Muscle of leg (tissue), 11 donors: ENCODE data around the gene FAM163B. TPM values are rescaled to one million over a fixed set of nuclear protein-coding genes. Genes with fewer than 3 reads are reported as not detected.

ENCODE experiments used
- DNase-seq: peaks from one replicate; pipeline ENCODE4 v3.0.0; 2013
- H3K27ac ChIP-seq: one replicate; pipeline ENCODE4 v1.5.1; 2013; ENCODE audit warnings: mild to moderate bottlenecking, low read length, control low read depth
- H3K27me3 ChIP-seq: one replicate; pipeline ENCODE4 v1.6.1; 2013; ENCODE audit warnings: low read length; ENCODE audit not compliant: control insufficient read depth, insufficient read depth
- H3K36me3 ChIP-seq: one replicate; pipeline ENCODE4 v1.6.1; 2013; ENCODE audit warnings: low read length; ENCODE audit not compliant: control insufficient read depth, insufficient read depth
- H3K4me1 ChIP-seq: one replicate; pipeline ENCODE4 v1.6.1; 2013; ENCODE audit warnings: low read length; ENCODE audit not compliant: control insufficient read depth, insufficient read depth
- H3K4me3 ChIP-seq: one replicate; pipeline ENCODE4 v1.5.1; 2013; ENCODE audit warnings: low read length, control low read depth
- H3K9me3 ChIP-seq: replicated peaks from 2 replicates; pipeline ENCODE4 v1.6.1; 2013; ENCODE audit warnings: low read depth, low read length; ENCODE audit not compliant: control insufficient read depth
- WGBS: methylation state at CpG from one replicate; pipeline ENCODE4 v1.1.5; 2013; ENCODE audit warnings: missing lambda C conversion rate; ENCODE audit not compliant: insufficient coverage; 5-methylcytosine and 5-hydroxymethylcytosine counted together
- polyA plus RNA-seq, 8 donors: library from polyadenylated mRNA; unstranded; fragments of 120-200 nt; gene quantifications; one replicate each; pipeline versions ENCODE4 v1.2.1 to v1.2.3, GENCODE V29; 2013; ENCODE audit warnings: inconsistent platforms in 1 of 8, low replicate concordance in 1 of 8; ENCODE audit not compliant: insufficient read length in 8 of 8, insufficient read depth in 1 of 8
- total RNA-seq: library from RNA; stranded (reverse); fragments of 120-200 nt; gene quantifications from one replicate; pipeline ENCODE4 v1.2.4, GENCODE V29; 2013

Gene FAM163B
- total and polyA plus RNA-seq, 9 donors, result 0.13 to 0.36 (median 0.18) TPM; not detected in 6

GRCh38 chr9:133591116-133591910, 17.9 kb downstream of the FAM163B start:
- 87% methylated on average over 14 of the region's 17 CpGs for WGBS
- Histone ChIP-seq H3K9me3 (peaks cover under 1% of the 10 kb centered on the region), H3K4me3 (no peak overlapping the region), H3K36me3 (no peaks in the 10 kb centered on the region), H3K27ac (no peak overlapping the region), H3K27me3 (peaks cover 28% of the 10 kb centered on the region), H3K4me1 (peaks cover 3% of the 10 kb centered on the region)
- no peak for DNase-seq

GRCh38 chr9:133590231-133590855, 18.8 kb downstream of the FAM163B start:
- no peak overlapping the region for H3K4me3 ChIP-seq
- H3K27ac ChIP-seq, result no peak overlapping the region
- DNase-seq, result no peak
- peaks cover 37% of the 10 kb centered on the region for H3K27me3 ChIP-seq
- WGBS, result 45% methylated on average over 12 of the region's 20 CpGs
- H3K36me3 ChIP-seq, result no peaks in the 10 kb centered on the region
- peaks cover 13% of the 10 kb centered on the region for H3K4me1 ChIP-seq
- H3K9me3 ChIP-seq, result no peaks in the 10 kb centered on the region

GRCh38 chr9:133589454-133590227, 19.5 kb downstream of the FAM163B start:
- Histone ChIP-seq H3K27me3 (peaks cover 42% of the 10 kb centered on the region), H3K36me3 (no peaks in the 10 kb centered on the region), H3K4me3 (no peak overlapping the region), H3K27ac (no peak overlapping the region), H3K4me1 (peaks cover 20% of the 10 kb centered on the region), H3K9me3 (no peaks in the 10 kb centered on the region)
- 54% methylated on average over 11 of the region's 19 CpGs for whole genome bisulfite sequencing
- no peak for DNase-seq

GRCh38 chr9:133587466-133587865, 21.7 kb downstream of the FAM163B start:
- no peak for DNase-seq
- H3K9me3 ChIP-seq, result no peaks in the 10 kb centered on the region
- peaks cover 50% of the 10 kb centered on the region for H3K27me3 ChIP-seq
- no peaks in the 10 kb centered on the region for H3K36me3 ChIP-seq
- no peak overlapping the region for H3K27ac ChIP-seq
- H3K4me1 ChIP-seq, result peaks cover 24% of the 10 kb centered on the region
- no peak overlapping the region for H3K4me3 ChIP-seq
- WGBS, result 50% methylated on average over 1 of the region's 6 CpGs

GRCh38 chr9:133587051-133587450, 22.1 kb downstream of the FAM163B start:
- Histone ChIP-seq H3K27ac (no peak overlapping the region), H3K9me3 (no peaks in the 10 kb centered on the region), H3K27me3 (peaks cover 51% of the 10 kb centered on the region), H3K4me1 (peaks cover 24% of the 10 kb centered on the region), H3K36me3 (no peaks in the 10 kb centered on the region), H3K4me3 (no peak overlapping the region)
- no peak for DNase-seq
- 75% methylated on average over 3 of the region's 8 CpGs for whole genome bisulfite sequencing

- H3K9me3 ChIP-seq, result no peaks in the 10 kb centered on the region
- no peak overlapping the region for H3K27ac ChIP-seq
- no peaks in the 10 kb centered on the region for H3K36me3 ChIP-seq
- no peak for DNase-seq
- WGBS, result 12% methylated on average over 41 of the region's 43 CpGs
- H3K27me3 ChIP-seq, result peaks cover 55% of the 10 kb centered on the region
- no peak overlapping the region for H3K4me3 ChIP-seq
- peaks cover 24% of the 10 kb centered on the region for H3K4me1 ChIP-seq
Observed at GRCh38 chr9:133585481-133586351, 23.5 kb downstream of the FAM163B start.

GRCh38 chr9:133584559-133585476, 24.4 kb downstream of the FAM163B start:
- DNase-seq, result peak; percentile 59
- H3K27ac ChIP-seq, result no peak overlapping the region
- WGBS, result 8% methylated on average over 16 of the region's 28 CpGs

GRCh38 chr9:133584167-133584558, 25.0 kb downstream of the FAM163B start:
- DNase-seq, result no peak
- H3K27me3 ChIP-seq, result peaks cover 58% of the 10 kb centered on the region

More at GRCh38 chr9:133584559-133585476, 24.4 kb downstream of the FAM163B start:
- H3K9me3 ChIP-seq, result no peaks in the 10 kb centered on the region
- H3K27me3 ChIP-seq, result peaks cover 58% of the 10 kb centered on the region
- H3K4me1 ChIP-seq, result peaks cover 24% of the 10 kb centered on the region
- no peaks in the 10 kb centered on the region for H3K36me3 ChIP-seq
- no peak overlapping the region for H3K4me3 ChIP-seq

GRCh38 chr9:133583586-133583985, 25.6 kb downstream of the FAM163B start:
- Histone ChIP-seq H3K9me3 (no peaks in the 10 kb centered on the region), H3K4me3 (no peak overlapping the region), H3K27ac (no peak overlapping the region), H3K4me1 (peaks cover 24% of the 10 kb centered on the region), H3K36me3 (no peaks in the 10 kb centered on the region), H3K27me3 (peaks cover 63% of the 10 kb centered on the region)
- WGBS, result 73% methylated on average over 23 of the region's 23 CpGs
- DNase-seq, result no peak

More at GRCh38 chr9:133584167-133584558, 25.0 kb downstream of the FAM163B start:
- Histone ChIP-seq H3K9me3 (no peaks in the 10 kb centered on the region), H3K4me1 (peaks cover 24% of the 10 kb centered on the region), H3K36me3 (no peaks in the 10 kb centered on the region), H3K27ac (no peak overlapping the region), H3K4me3 (no peak overlapping the region)
- 92% methylated on average over 2 of the region's 5 CpGs for WGBS
